ENCODE results near the gene USP5.

Gene USP5, protein sequence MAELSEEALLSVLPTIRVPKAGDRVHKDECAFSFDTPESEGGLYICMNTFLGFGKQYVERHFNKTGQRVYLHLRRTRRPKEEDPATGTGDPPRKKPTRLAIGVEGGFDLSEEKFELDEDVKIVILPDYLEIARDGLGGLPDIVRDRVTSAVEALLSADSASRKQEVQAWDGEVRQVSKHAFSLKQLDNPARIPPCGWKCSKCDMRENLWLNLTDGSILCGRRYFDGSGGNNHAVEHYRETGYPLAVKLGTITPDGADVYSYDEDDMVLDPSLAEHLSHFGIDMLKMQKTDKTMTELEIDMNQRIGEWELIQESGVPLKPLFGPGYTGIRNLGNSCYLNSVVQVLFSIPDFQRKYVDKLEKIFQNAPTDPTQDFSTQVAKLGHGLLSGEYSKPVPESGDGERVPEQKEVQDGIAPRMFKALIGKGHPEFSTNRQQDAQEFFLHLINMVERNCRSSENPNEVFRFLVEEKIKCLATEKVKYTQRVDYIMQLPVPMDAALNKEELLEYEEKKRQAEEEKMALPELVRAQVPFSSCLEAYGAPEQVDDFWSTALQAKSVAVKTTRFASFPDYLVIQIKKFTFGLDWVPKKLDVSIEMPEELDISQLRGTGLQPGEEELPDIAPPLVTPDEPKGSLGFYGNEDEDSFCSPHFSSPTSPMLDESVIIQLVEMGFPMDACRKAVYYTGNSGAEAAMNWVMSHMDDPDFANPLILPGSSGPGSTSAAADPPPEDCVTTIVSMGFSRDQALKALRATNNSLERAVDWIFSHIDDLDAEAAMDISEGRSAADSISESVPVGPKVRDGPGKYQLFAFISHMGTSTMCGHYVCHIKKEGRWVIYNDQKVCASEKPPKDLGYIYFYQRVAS

GRCh38 chr12:6851921-6852650 is at the start of gene USP5:
Gene USP5, plus strand, starts transcription at chr12:6852150. Its CDS starts 30 bp downstream, at chr12:6852180.
- Histone ChIP-seq H3K9ac (ENCODE audit: low read length) (peak within 1 kb of the TSS; percentile 42), H3K27me3 (ENCODE audit: control insufficient read depth, insufficient read depth, low read length) (no peaks in the 10 kb centered on the region), H3K4me3 (ENCODE audit: low read length) (peak within 1 kb of the TSS; percentile 88), H3K27ac (ENCODE audit: low read depth, low read length) (peak within 1 kb of the TSS; percentile 87), H3K4me1 (ENCODE audit: control insufficient read depth, insufficient read depth, low read length) (no peaks in the 10 kb centered on the region), H3K36me3 (ENCODE audit: control insufficient read depth, insufficient read depth, low read length) (peaks cover 12% of the 10 kb centered on the region)

GRCh38 chr12:6807170-6807569 is 44.8 kb upstream of the USP5 start:
- no peak overlapping the region for H3K27ac ChIP-seq (ENCODE audit: low read depth, low read length)
- H3K4me3 ChIP-seq (ENCODE audit: low read length), result no peak overlapping the region
- H3K9ac ChIP-seq (ENCODE audit: low read length), result no peak overlapping the region
- no peaks in the 10 kb centered on the region for H3K27me3 ChIP-seq (ENCODE audit: control insufficient read depth, insufficient read depth, low read length)
- no peaks in the 10 kb centered on the region for H3K4me1 ChIP-seq (ENCODE audit: control insufficient read depth, insufficient read depth, low read length)
- H3K36me3 ChIP-seq (ENCODE audit: control insufficient read depth, insufficient read depth, low read length), result no peaks in the 10 kb centered on the region

- Histone ChIP-seq H3K9ac (ENCODE audit: low read length) (no peak overlapping the region), H3K4me1 (ENCODE audit: control insufficient read depth, insufficient read depth, low read length) (no peaks in the 10 kb centered on the region), H3K27me3 (ENCODE audit: control insufficient read depth, insufficient read depth, low read length) (no peaks in the 10 kb centered on the region), H3K27ac (ENCODE audit: low read depth, low read length) (no peak overlapping the region), H3K36me3 (ENCODE audit: control insufficient read depth, insufficient read depth, low read length) (no peaks in the 10 kb centered on the region), H3K4me3 (ENCODE audit: low read length) (no peak overlapping the region)
These were observed 42.9 kb upstream of the USP5 start for GRCh38 chr12:6809056-6809455.

- no peaks in the 10 kb centered on the region for H3K27me3 ChIP-seq (ENCODE audit: control insufficient read depth, insufficient read depth, low read length)
- no peaks in the 10 kb centered on the region for H3K36me3 ChIP-seq (ENCODE audit: control insufficient read depth, insufficient read depth, low read length)
- no peak overlapping the region for H3K27ac ChIP-seq (ENCODE audit: low read depth, low read length)
- H3K9ac ChIP-seq (ENCODE audit: low read length), result no peak overlapping the region
- no peaks in the 10 kb centered on the region for H3K4me1 ChIP-seq (ENCODE audit: control insufficient read depth, insufficient read depth, low read length)
- H3K4me3 ChIP-seq (ENCODE audit: low read length), result no peak overlapping the region
These were observed 41.2 kb upstream of the USP5 start for GRCh38 chr12:6810758-6811157.

DNA sequence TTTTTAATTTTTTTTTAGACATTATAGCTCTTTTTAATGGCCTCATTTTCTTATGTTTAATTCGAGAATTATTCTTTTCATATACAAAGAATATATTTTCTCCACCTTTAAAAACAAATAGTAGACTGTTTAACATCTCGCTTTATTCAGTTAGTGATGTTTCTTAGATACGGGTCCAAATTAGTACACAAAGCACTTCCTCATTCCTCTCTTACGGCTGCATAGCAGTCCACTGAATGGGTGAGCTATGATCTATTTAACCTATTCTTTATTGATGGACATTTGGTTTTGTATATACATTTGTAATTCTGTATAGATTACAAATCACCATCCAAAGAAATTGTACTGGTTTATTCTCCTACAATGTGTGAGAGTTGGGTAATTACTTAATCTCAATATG is 38.6 kb upstream of the USP5 start:
- Histone ChIP-seq H3K36me3 (ENCODE audit: control insufficient read depth, insufficient read depth, low read length) (no peaks in the 10 kb centered on the region), H3K4me3 (ENCODE audit: low read length) (no peak overlapping the region), H3K27ac (ENCODE audit: low read depth, low read length) (no peak overlapping the region), H3K9ac (ENCODE audit: low read length) (no peak overlapping the region), H3K4me1 (ENCODE audit: control insufficient read depth, insufficient read depth, low read length) (no peaks in the 10 kb centered on the region), H3K27me3 (ENCODE audit: control insufficient read depth, insufficient read depth, low read length) (no peaks in the 10 kb centered on the region)

DNA sequence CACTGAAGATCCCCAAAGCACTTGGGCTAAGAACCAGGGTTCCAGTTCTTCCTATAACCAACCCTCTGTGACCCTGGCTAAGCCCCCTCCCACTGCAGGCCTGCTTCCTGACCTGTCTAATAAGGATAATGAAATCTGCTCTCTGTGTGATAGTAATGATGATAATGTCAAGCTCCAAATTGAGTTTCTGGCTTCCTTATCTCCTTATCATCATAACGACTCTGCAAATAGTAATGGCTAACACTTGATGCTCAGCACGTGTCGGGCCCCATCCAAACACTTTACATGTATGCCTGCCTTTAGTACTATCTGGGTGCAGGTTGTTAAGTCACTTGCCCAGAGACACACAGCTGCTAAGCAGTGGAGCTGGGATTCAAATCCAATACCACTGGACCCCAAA is 35.4 kb upstream of the USP5 start:
- peaks cover 4% of the 10 kb centered on the region for H3K27me3 ChIP-seq (ENCODE audit: control insufficient read depth, insufficient read depth, low read length)
- no peak overlapping the region for H3K27ac ChIP-seq (ENCODE audit: low read depth, low read length)
- H3K4me3 ChIP-seq (ENCODE audit: low read length), result no peak overlapping the region
- H3K36me3 ChIP-seq (ENCODE audit: control insufficient read depth, insufficient read depth, low read length), result no peaks in the 10 kb centered on the region
- no peak overlapping the region for H3K9ac ChIP-seq (ENCODE audit: low read length)
- peaks cover 3% of the 10 kb centered on the region for H3K4me1 ChIP-seq (ENCODE audit: control insufficient read depth, insufficient read depth, low read length)

DNA sequence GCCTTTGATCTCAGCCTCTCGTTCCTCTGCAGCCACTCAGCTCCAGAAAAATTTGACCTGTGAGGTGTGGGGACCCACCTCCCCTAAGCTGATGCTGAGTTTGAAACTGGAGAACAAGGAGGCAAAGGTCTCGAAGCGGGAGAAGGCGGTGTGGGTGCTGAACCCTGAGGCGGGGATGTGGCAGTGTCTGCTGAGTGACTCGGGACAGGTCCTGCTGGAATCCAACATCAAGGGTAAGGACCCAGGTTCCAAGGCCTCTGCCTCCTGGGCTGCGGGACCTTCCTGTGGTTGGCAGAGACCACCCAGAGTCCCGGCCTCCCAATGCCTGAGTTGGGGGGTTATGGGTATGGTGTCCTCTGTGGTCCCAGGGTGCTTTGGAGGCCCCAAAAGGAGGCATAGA is 34.9 kb upstream of the USP5 start:
- Histone ChIP-seq H3K27ac (ENCODE audit: low read depth, low read length) (no peak overlapping the region), H3K4me1 (ENCODE audit: control insufficient read depth, insufficient read depth, low read length) (peaks cover 3% of the 10 kb centered on the region), H3K4me3 (ENCODE audit: low read length) (no peak overlapping the region), H3K36me3 (ENCODE audit: control insufficient read depth, insufficient read depth, low read length) (no peaks in the 10 kb centered on the region), H3K27me3 (ENCODE audit: control insufficient read depth, insufficient read depth, low read length) (peaks cover 4% of the 10 kb centered on the region), H3K9ac (ENCODE audit: low read length) (no peak overlapping the region)

DNA sequence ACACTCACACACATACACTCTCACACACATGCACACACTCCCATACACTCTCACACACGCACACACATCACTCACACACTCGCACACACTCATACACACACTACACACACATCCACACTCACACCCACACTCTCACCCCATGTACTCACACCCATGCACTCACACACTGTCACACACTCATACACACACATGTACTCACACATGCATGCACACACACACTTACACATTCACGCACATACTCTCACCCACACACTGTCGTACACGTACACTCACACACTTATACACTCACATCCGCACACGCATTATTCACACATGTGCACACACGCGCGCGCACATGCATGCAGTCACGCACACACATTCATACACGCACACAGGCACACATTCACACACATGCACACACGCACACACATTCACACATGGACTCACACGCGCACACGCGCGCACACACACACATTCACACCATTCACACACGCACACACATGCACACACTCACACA is 34.2 kb upstream of the USP5 start:
- H3K9ac ChIP-seq (ENCODE audit: low read length), result no peak overlapping the region

DNA sequence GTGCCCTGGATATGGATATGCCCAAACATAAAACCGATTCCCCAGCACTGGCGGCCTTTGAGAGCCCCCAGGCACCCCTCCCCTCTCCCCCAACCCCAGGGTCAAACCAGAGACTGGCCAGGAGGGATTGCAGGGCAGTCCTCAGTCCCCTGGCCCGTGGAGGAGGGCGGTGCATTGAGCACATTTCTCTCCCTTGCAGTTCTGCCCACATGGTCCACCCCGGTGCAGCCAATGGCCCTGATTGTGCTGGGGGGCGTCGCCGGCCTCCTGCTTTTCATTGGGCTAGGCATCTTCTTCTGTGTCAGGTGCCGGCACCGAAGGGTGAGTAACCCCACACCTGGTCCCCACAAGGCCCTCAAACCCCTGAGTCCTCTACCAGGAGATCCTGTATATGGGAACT is 33.7 kb upstream of the USP5 start:
- Histone ChIP-seq H3K27ac (ENCODE audit: low read depth, low read length) (no peak overlapping the region), H3K9ac (ENCODE audit: low read length) (no peak overlapping the region), H3K4me1 (ENCODE audit: control insufficient read depth, insufficient read depth, low read length) (peaks cover 3% of the 10 kb centered on the region), H3K27me3 (ENCODE audit: control insufficient read depth, insufficient read depth, low read length) (peaks cover 6% of the 10 kb centered on the region), H3K36me3 (ENCODE audit: control insufficient read depth, insufficient read depth, low read length) (no peaks in the 10 kb centered on the region), H3K4me3 (ENCODE audit: low read length) (no peak overlapping the region)

More for the DNA sequence above, 34.2 kb upstream of the USP5 start:
- Histone ChIP-seq H3K27ac (ENCODE audit: low read depth, low read length) (no peak overlapping the region), H3K4me3 (ENCODE audit: low read length) (no peak overlapping the region), H3K4me1 (ENCODE audit: control insufficient read depth, insufficient read depth, low read length) (peaks cover 3% of the 10 kb centered on the region), H3K27me3 (ENCODE audit: control insufficient read depth, insufficient read depth, low read length) (peaks cover 6% of the 10 kb centered on the region), H3K36me3 (ENCODE audit: control insufficient read depth, insufficient read depth, low read length) (no peaks in the 10 kb centered on the region)

DNA sequence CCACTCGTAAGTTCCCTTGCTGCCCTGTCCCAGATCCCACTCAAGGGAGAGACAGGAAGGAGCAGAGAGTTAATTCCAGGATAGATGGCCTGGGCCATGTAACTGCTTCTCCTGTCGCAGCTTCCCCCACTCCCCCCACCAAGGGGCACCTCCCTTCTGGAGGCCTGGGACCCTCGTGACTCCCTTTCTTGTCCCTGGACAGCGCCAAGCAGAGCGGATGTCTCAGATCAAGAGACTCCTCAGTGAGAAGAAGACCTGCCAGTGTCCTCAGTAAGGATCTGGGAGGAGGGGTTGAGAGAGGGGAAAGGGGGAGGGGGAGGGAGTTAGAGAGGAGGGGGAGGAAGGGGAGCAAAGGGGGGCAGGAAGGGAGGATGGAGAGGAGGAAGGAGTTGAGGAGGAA is 33.3 kb upstream of the USP5 start:
- peaks cover 3% of the 10 kb centered on the region for H3K4me1 ChIP-seq (ENCODE audit: control insufficient read depth, insufficient read depth, low read length)
- no peak overlapping the region for H3K9ac ChIP-seq (ENCODE audit: low read length)
- H3K36me3 ChIP-seq (ENCODE audit: control insufficient read depth, insufficient read depth, low read length), result no peaks in the 10 kb centered on the region
- no peak overlapping the region for H3K27ac ChIP-seq (ENCODE audit: low read depth, low read length)
- peaks cover 6% of the 10 kb centered on the region for H3K27me3 ChIP-seq (ENCODE audit: control insufficient read depth, insufficient read depth, low read length)
- H3K4me3 ChIP-seq (ENCODE audit: low read length), result no peak overlapping the region

GRCh38 chr12:6819106-6820030 is 32.6 kb upstream of the USP5 start:
- no peak overlapping the region for H3K27ac ChIP-seq (ENCODE audit: low read depth, low read length)

More at GRCh38 chr12:6819106-6820030, 32.6 kb upstream of the USP5 start:
- Histone ChIP-seq H3K9ac (ENCODE audit: low read length) (no peak overlapping the region), H3K4me1 (ENCODE audit: control insufficient read depth, insufficient read depth, low read length) (peaks cover 3% of the 10 kb centered on the region), H3K4me3 (ENCODE audit: low read length) (no peak overlapping the region), H3K27me3 (ENCODE audit: control insufficient read depth, insufficient read depth, low read length) (peaks cover 6% of the 10 kb centered on the region), H3K36me3 (ENCODE audit: control insufficient read depth, insufficient read depth, low read length) (no peaks in the 10 kb centered on the region)

Measured in rectal smooth muscle tissue (tissue), 1 donor.